Activated CD8-positive, alpha-beta memory T cell treated with anti-CD3 and anti-CD28 coated beads, Interleukin-2, amount 50 U/mL, for 24 hours (primary cell): ENCODE measurements around the gene SGPP2.
"Not testable (repeated sequence)": the region's sequence is repeated elsewhere in the genome, so short reads cannot be mapped to it uniquely, and the experiment has no call there.

Experiments used
- DNase-seq: peaks from one replicate; pipeline ENCODE4 v3.0.0-alpha.2; 2020; ENCODE audit errors: extremely low read depth

The SGPP2 gene

DNA sequence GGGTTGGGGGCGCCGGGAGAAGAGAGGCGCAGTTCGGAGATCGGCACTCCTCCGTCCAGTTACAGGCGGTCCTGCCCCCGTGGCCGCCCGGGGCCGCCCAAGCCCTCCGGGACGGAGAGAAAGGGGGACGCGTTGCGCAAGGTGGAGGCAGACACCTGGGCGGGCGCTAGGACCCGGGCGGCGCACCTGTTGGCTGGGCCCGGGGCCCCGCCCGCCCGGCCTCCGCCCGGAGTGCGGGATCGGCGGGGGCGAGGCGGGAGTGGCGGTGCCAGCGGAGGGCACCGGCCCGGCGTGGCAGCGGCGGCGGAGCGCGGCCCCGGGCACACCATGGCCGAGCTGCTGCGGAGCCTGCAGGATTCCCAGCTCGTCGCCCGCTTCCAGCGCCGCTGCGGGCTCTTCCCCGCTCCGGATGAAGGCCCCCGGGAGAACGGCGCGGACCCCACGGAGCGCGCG is at the start of gene SGPP2:
Gene SGPP2 (plus strand): TSS at position 268 of the 453 bp plus-strand sequence. CDS start 60 bp downstream, at position 328.
- no peak for DNase-seq

DNA sequence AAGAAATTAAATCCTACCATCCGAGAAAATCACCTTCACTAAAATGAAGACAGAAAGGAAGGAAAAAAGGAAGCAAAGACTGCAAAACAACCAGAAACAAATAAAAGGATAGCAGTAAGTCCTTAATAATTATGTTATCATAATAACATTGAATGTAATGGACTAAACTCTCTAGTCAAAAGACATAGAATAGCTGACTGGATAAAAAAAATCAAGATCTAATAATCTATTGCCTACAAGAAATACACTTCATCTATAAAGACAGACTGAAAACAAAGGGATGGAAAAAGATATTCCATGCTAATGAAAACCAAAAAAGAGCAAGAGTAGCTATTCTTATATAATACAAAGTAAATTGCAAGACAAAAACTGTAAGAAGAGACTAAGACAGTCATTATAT is 48.5 kb upstream of the SGPP2 start:
- DNase-seq, result no peak

GRCh38 chr2:222380456-222380855 is 43.9 kb upstream of the SGPP2 start:
- DNase-seq, result no peak

- no peak for DNase-seq
These were observed 42.8 kb upstream of the SGPP2 start for GRCh38 chr2:222381566-222381965.

DNA sequence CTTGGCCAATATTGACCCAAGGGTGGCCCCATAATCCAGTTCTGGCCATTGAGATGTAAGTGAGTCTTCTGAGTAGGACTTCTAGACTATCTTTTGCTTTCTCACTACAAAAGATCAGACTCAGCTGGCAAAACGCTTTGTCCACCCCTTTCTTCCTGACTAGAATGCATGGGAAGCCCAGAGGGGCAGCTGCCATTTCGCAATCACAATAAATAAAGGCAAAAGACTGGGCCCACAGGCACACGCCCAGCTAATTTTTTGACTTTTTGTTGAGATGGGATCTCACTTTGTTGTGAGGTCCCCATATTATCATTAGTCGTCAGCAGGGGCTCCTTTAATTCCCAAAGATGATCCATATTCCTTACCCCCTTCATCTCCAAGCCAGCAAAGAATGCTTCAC is 41.1 kb upstream of the SGPP2 start:
- DNase-seq, result no peak

DNA sequence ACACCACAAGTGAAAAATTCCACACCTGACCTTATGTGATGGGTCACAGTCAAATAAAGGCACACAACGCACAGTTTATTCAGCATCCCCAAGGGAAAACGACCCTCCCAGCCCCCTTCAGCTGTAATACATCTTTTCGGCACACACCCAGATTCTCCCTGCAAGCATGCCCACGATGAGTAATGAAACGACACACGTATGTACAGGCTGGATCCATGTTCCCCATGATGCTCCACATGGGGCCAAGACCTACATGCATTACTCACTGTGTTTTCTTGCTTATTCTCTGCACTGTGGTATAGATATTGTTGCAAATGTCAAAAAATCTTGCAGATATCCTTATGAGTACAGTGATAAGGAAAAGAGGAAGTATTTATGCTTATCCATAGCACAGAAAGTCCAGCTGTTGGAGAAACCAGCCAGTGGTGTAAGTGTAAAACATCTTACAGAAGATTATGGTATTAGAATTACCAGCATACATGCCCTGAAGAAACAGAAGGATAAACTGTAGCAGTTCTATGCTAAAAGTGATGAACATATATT is 32.5 kb upstream of the SGPP2 start:
- DNase-seq, result no peak

DNA sequence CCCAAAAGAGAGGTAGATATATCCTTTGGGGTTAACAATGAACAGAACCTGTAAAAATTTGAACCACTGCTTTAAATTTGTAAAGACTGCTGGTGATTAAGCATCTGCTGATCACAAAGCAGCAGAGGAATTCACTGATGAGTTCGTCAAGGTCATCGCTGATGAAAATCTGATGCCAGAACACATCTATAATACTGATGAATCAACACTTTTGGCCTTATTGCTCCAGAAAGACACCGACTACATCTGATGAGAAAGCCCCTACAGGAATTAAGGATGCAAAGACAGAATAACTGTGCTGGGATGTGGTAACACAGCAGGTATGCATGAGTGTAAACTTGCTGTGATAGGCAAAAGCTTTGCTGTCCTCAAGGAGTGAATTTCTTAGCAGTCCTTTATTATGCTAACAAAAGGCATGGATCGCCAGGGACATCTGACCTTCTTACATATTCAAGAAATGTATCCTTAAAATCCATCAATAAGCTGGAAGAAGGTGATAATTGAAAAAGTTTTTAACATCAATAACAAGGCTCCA is 30.5 kb upstream of the SGPP2 start:
- no peak for DNase-seq

GRCh38 chr2:222398446-222398885 is 25.9 kb upstream of the SGPP2 start:
- no peak for DNase-seq

DNA sequence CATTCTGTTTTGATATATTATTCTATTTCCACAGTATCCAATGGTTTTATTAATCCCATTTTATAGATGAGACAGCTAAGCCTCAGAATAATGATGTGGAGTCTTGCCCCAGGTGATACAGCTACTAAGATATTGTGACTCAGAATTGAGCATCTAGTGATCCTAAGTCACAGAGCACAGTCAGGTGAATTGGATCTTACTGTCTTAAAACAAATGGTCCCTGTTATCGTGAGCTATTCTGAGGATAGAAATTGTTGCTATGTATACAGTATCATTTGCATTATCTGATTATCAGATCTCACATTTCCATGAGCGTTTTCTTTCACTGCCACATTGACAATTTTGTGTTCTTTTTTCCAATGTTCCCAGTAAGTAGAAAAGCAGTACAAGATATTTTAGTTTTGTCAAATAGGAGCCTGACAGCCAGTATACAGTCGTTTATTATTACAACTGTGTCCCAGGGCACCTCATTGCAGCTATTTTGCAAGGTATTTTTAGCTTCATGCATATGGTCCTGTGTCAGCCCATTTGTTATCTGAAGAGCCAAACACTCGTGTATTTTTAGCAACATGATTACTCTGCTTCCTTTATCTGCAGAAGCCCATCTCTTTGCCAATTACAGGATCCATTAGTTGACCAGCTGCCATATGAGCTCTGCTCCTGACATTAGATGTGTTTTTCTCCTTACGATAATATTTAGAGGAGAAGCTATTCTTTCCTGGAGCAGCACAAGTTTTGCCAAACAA is 25.1 kb upstream of the SGPP2 start:
- no peak for DNase-seq

DNA sequence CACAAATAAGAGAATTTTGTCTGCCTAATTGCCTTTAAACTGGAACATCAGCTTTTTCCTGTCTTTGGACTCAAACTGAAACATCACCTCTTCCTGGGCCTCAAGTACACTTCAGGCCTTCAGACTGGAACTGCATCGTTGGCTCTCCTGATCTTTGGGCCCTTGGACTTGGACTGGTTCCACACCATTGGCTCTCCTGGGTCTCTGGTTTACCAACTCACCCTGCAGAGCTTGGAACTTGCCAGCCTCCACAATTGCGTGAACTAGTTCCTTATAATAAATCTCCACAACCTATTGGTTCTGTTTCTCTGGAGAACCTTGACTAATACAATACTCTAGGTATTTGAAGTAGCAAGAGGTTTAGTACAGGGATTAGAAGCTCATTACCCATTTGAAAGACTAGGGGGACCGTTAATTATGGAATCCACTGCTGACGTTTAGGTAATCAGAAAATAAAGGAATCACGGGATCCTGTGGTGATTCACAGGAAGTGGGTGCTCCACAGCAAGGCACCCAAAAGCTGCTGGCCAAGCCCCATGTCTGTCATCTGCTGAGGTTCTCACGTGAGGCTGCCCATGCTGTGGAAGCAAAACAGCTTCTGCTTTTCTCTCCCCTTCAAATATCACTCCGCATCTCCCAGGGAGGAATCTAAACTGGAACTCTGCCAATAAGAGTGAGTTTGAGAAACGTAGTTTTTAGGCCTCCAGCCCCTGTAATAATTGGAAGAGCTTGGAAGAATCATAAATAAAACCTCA is 20.0 kb upstream of the SGPP2 start:
- DNase-seq, result no peak

DNA sequence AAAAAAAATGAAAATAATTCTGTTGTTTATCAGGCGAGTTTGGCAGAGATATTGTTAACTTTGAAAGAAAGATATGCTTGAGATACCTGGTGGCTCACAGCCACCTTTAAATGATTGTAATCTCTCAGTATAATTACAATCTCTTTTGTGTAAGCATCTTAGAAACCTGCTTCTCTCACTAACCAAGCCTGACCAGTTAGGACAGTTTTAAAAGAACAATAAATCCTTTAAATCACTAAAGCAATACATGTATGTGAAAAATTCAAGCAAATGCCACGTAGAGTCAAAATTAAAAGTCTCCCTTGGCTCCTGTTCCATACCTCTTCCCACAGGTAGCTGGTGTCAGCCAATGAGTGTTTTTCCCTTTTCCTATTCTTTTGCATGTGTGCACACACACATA is 15.7 kb upstream of the SGPP2 start:
- no peak for DNase-seq

DNA sequence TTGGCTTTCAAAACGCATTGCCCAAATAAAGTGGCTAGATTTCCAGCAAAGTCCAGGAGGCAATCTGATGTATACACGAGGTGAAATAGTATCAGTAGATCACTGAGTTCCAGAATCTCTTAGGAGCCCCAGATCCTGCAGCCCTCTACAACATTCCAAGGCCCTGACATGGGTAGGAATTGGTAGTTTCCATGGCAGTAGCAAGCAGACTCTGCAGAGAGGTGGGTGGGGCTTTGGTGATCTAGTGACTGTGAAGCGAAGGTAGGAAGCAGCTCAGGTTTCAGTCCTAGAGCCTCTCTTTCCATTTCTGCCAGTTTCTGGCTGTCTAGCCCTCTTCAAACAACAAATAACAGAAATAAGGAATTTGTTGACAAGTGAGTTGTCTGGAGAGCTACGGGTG is 13.8 kb upstream of the SGPP2 start:
- no peak for DNase-seq

DNA sequence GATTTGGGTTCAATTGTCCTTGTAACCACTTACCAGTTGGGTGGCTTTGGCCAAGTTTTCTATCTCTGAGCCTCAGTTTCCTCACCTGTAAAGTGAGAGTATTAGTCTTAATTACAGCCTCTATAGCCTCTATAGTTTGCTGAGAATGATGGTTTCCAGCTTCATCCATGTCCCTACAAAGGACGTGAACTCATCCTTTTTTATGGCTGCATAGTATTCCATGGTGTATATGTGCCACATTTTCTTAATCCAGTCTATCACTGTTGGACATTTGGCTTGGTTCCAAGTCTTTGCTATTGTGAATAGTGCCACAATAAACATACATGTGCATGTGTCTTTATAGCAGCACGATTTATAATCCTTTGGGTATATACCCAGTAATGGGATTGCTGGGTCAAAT is 12.0 kb upstream of the SGPP2 start:
- DNase-seq, result not testable (repeated sequence)

DNA sequence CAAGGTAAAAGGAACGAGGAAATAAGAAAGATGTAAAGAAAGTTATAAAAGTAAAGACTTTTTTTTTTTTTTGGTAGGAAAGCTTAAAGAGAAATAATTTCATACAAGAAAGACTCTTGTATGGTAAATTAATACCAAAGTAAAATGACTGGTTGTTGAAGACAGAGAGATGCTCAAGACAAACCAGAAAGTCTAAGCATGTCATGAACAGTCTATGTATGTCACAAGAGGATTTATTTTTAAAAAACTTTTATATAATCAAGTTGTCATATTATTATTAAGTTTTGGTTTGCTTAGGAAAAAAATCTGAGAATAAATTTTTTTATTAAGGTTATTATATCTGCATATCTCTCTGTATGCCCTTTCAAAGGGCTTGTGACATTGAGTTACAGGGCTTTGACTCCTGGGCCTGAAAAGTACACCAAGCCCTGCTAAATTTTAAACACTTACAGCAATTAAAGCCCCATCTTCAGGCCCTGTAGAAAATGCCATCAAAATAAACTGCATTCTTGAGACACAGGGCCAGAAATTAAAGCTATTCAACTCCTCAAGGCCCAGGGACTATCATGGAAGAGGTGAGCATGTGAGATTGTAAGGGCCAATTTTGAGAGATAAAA is 10.9 kb upstream of the SGPP2 start:
- DNase-seq, result no peak

DNA sequence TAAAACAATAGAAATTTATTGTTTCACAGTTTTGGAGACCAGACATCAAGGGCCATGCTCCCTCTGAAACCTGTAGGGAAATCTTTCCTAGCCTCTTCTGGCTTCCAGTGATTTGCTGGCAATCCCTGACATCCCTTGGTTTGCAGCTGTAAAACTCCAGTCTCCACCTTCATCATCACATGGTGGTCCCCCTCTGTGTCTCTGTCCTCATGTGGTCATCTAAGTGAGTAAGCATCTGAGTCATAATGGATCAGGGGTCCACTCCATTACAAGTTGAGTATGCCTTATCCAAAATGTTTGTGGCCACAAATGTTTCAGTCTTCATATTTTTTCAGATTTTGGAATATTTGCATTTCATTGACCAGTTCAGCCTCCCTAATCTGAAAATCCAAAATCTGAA is 5.6 kb upstream of the SGPP2 start:
- no peak for DNase-seq

GRCh38 chr2:222420508-222420907 is 3.8 kb upstream of the SGPP2 start:
- DNase-seq, result no peak

DNA sequence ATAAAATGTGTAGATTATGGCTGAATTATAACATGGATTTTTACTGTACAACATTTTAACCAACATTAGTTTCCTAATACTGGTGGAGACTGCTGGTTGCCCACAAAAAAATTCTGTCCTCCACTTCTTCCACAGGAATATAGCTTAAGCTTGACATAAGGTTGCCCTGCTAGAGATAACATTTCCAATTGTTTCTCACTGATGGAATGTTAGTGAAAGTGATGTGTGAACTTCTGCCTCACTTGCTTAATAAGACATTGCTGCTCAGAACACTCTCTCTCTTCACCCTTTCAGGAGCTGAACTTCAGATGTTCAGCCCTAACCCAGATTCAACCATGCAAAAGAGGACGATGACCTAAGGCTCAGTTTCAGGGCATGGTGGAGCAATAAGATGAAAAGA is 2.7 kb upstream of the SGPP2 start:
- no peak for DNase-seq

GRCh38 chr2:222423186-222423585 is 1.2 kb upstream of the SGPP2 start:
- DNase-seq, result no peak

DNA sequence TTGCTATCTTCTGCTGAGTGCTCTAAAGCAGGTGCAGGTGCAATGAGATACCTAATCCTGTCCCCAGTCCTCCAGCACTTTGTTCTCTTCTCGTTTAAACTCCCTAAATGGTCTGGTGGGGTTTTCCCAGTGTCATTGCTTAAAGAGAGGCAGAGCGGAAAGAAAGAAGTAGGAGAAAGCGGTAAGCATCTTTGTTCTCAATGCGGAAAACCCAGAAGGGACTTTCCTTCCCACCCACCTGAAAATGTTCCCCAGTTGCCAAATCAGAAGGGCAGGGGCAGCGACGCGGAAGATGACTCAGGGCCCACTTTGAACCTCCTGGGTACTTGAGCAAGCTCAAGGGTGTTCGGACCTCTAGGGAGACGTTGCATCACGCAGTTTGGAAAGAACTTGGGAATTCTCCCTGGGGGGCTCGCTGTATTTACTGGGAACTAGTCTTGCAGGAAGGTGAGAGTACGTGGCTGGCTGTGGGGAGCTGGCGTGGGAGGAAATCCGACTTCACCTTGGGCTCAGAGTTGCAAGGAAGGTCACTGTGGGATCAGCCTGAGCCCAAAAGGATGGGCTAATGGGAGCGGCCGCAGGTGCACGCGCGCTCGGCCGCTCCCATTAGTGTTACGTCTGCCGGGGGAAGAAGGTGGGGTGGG is 589 bp upstream of the SGPP2 start:
- DNase-seq, result peak; percentile 6

GRCh38 chr2:222424729-222425671 is 657 bp downstream of the SGPP2 start:
- DNase-seq, result no peak
